ENCODE results near the gene METTL6. TPM values are rescaled to one million over a fixed set of nuclear protein-coding genes. Genes with fewer than 3 reads are reported as not detected.
A peak's percentile ranks its signal among the peaks of the same experiment; 100 is the strongest.

Gene METTL6
- 26.7 and 28.1 TPM in 2 replicates for total RNA-seq (2022)
- Bru-seq, nascent RNA = percentile 68 among the genes with signal in this experiment
- percentile 88 among the genes with signal in this experiment for BruChase-seq, experiment 1, labeled RNA remaining after a 6-hour chase
- percentile 83 among the genes with signal in this experiment for BruChase-seq, experiment 2, labeled RNA remaining after a 2-hour chase
- long read RNA-seq, transcript METTL6-202 (6 exons, 1,335 nt) = major isoform, 12 of 48 reads
- long read RNA-seq, partial matches to known transcripts = 13 of 48 reads
- long read RNA-seq, other reads (novel, unspliced or antisense) = 21 of 48 reads

GRCh38 chr3:15427182-15427880 is at the start of gene METTL6, which contains the start of gene EAF1:
TSS of gene METTL6 (minus strand) at chr3:15427544. CDS start at chr3:15426511, 1,033 bp downstream.
TSS of gene EAF1 (plus strand) at chr3:15427598. CDS start at chr3:15427780, 182 bp downstream.
- ChIA-PET POLR2A (interaction anchor here (0.6 to 1.1 kb wide), 6 partner anchors 12 to 984 kb away, joined by 3 read pairs; partner anchors contain the start of gene CAPN7), CTCF (interaction anchor here (0.7 to 1.5 kb wide), 2 partner anchors 131 to 160 kb away, joined by 3 read pairs; no protein-coding TSS in a partner anchor)
- DNase-seq (ENCODE audit: unreplicated experiment) = peak; percentile 76
- intact Hi-C loops (cut with micrococcal nuclease) = loop anchor here (5.0 to 10.0 kb wide), 2 partner anchors 130 to 387 kb away; no protein-coding TSS in a partner anchor
- Mint-ChIP-seq H3K36me3 (ENCODE audit: insufficient read depth, unreplicated experiment) (peaks cover 61% of the 10 kb centered on the region), H3K27me3 (ENCODE audit: insufficient read depth, unreplicated experiment) (no peaks in the 10 kb centered on the region), H3K9me3 (ENCODE audit: unreplicated experiment) (no peaks in the 10 kb centered on the region), H3K4me1 (ENCODE audit: insufficient read depth, unreplicated experiment) (peaks cover 25% of the 10 kb centered on the region), H3K27ac (ENCODE audit: low read depth, unreplicated experiment) (peak within 1 kb of the TSS; percentile 98), H3K4me3 (ENCODE audit: unreplicated experiment) (peak within 1 kb of the TSS; percentile 91)
- TF ChIP-seq CTCF (IDR thresholded peaks at IDR 0.05; ENCODE audit: unreplicated experiment) = no peak
- BruUV-seq (replicated peaks) = no TSS peak

GRCh38 chr3:15476378-15476777 is 49.0 kb upstream of the METTL6 start:
- CTCF ChIA-PET = no interaction called here
- Mint-ChIP-seq H3K36me3 (ENCODE audit: insufficient read depth, unreplicated experiment) (no peaks in the 10 kb centered on the region), H3K4me3 (ENCODE audit: unreplicated experiment) (no peak overlapping the region), H3K4me1 (ENCODE audit: insufficient read depth, unreplicated experiment) (no peaks in the 10 kb centered on the region), H3K9me3 (ENCODE audit: unreplicated experiment) (no peaks in the 10 kb centered on the region), H3K27ac (ENCODE audit: low read depth, unreplicated experiment) (no peak overlapping the region), H3K27me3 (ENCODE audit: insufficient read depth, unreplicated experiment) (peaks cover 21% of the 10 kb centered on the region)
- no TSS peak for BruUV-seq (replicated peaks)
- no peak for TF ChIP-seq CTCF (IDR thresholded peaks at IDR 0.05; ENCODE audit: unreplicated experiment)
- POLR2A ChIA-PET = no interaction called here
- intact Hi-C loops (cut with micrococcal nuclease) = no loop called here
- no peak for DNase-seq (ENCODE audit: unreplicated experiment)

GRCh38 chr3:15475161-15475560 is 47.8 kb upstream of the METTL6 start:
- Mint-ChIP-seq H3K4me3 (ENCODE audit: unreplicated experiment) (no peak overlapping the region), H3K36me3 (ENCODE audit: insufficient read depth, unreplicated experiment) (no peaks in the 10 kb centered on the region)
- POLR2A ChIA-PET = no interaction called here

More at GRCh38 chr3:15475161-15475560, 47.8 kb upstream of the METTL6 start:
- intact Hi-C loops (cut with micrococcal nuclease) = no loop called here
- Mint-ChIP-seq H3K9me3 (ENCODE audit: unreplicated experiment) (no peaks in the 10 kb centered on the region), H3K27me3 (ENCODE audit: insufficient read depth, unreplicated experiment) (peaks cover 20% of the 10 kb centered on the region), H3K27ac (ENCODE audit: low read depth, unreplicated experiment) (no peak overlapping the region), H3K4me1 (ENCODE audit: insufficient read depth, unreplicated experiment) (no peaks in the 10 kb centered on the region)
- BruUV-seq (replicated peaks) = no TSS peak
- no peak for DNase-seq (ENCODE audit: unreplicated experiment)
- CTCF ChIA-PET = no interaction called here
- TF ChIP-seq CTCF (IDR thresholded peaks at IDR 0.05; ENCODE audit: unreplicated experiment) = no peak

All from MCF 10A (cell line).